ENCODE data around the gene CEACAM19.

The CEACAM19 gene

GRCh38 chr19:44725684-44726083, 54.4 kb downstream of the CEACAM19 start:
- DNase-seq = no peak

- no peak for DNase-seq
These were observed 55.2 kb downstream of the CEACAM19 start for GRCh38 chr19:44726465-44726864.

GRCh38 chr19:44728178-44728577, 56.9 kb downstream of the CEACAM19 start:
- no peak for DNase-seq

- no peak for DNase-seq
These were observed 58.3 kb downstream of the CEACAM19 start for GRCh38 chr19:44729516-44730033.

GRCh38 chr19:44731081-44731480, 59.8 kb downstream of the CEACAM19 start:
- no peak for DNase-seq

- no peak for DNase-seq
These were observed 60.3 kb downstream of the CEACAM19 start for GRCh38 chr19:44731622-44732021.

GRCh38 chr19:44732235-44733014, 61.1 kb downstream of the CEACAM19 start:
- no peak for DNase-seq

Measured in stimulated activated naive CD4-positive, alpha-beta T cell treated with Interleukin-2 at 50 U/mL for 16 hours (primary cell).